Liver (tissue), 3 donors: Measurements from ENCODE around the gene UBE2V1.

Experiments used
- EGR1 ChIP-seq, 2 donors: IDR thresholded peaks; 2 replicates each; pipeline ENCODE4 v1.6.1; 2016 to 2018; ENCODE audit warnings: antibody characterized with exemption in 2 of 2, low read depth in 2 of 2
- GABPA ChIP-seq, 2 donors: IDR thresholded peaks in 1 of 2; conservative IDR thresholded peaks in 1 of 2; 2 replicates each; pipeline ENCODE4 v1.6.1; 2016; ENCODE audit warnings: antibody characterized with exemption in 2 of 2, mild to moderate bottlenecking in 1 of 2, moderate library complexity in 1 of 2
- HNF4G ChIP-seq: IDR thresholded peaks from 2 replicates; pipeline ENCODE4 v1.6.1; 2016; ENCODE audit warnings: antibody characterized with exemption
- TF ChIP-seq, protein P1 (sequence below): fragments of 150-350 bp; IDR thresholded peaks from 2 replicates; pipeline ENCODE4 v1.5.1; 2017; ENCODE audit warnings: improper control_type of control experiment, low read depth, low read length; ENCODE audit not compliant: missing input control
- TF ChIP-seq, protein P2 (sequence below): IDR thresholded peaks from 2 replicates; pipeline ENCODE4 v1.6.1; 2016; ENCODE audit warnings: antibody characterized with exemption
- TF ChIP-seq, protein P3 (sequence below): IDR thresholded peaks from 2 replicates; pipeline ENCODE4 v1.6.1; 2016; ENCODE audit warnings: antibody characterized with exemption
- donor health status: healthy.
- donor health status: healthy.

DNA sequence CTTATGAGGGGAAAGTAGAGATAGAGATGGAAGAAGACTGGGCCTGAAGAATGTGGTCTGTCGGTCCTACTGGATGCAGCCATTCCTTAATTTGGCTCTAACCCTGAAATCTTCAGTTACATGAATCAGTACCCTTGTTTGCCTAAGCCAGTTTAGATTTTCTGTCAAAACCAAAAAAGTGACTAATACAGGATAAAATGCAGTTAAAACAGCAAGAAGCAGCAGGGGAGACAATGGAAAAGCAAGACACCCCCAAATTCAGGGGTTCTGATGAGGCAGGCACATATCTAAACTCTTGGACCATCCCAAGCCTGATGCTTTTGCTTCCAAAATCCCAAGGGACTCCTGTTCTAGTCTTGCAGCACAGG, 17.4 kb upstream of the UBE2V1 start:
- no peak for TF ChIP-seq HNF4G
- TF ChIP-seq, protein P1, sequence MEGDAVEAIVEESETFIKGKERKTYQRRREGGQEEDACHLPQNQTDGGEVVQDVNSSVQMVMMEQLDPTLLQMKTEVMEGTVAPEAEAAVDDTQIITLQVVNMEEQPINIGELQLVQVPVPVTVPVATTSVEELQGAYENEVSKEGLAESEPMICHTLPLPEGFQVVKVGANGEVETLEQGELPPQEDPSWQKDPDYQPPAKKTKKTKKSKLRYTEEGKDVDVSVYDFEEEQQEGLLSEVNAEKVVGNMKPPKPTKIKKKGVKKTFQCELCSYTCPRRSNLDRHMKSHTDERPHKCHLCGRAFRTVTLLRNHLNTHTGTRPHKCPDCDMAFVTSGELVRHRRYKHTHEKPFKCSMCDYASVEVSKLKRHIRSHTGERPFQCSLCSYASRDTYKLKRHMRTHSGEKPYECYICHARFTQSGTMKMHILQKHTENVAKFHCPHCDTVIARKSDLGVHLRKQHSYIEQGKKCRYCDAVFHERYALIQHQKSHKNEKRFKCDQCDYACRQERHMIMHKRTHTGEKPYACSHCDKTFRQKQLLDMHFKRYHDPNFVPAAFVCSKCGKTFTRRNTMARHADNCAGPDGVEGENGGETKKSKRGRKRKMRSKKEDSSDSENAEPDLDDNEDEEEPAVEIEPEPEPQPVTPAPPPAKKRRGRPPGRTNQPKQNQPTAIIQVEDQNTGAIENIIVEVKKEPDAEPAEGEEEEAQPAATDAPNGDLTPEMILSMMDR, result no peak
- no peak for TF ChIP-seq GABPA (IDR thresholded peaks at IDR 0.05 in 1 of 2, conservative IDR thresholded peaks at IDR 0.05 in 1 of 2)
- no peak for TF ChIP-seq EGR1 (IDR thresholded peaks at IDR 0.05; ENCODE audit: low read depth in 2 of 2)
- TF ChIP-seq, protein P2, sequence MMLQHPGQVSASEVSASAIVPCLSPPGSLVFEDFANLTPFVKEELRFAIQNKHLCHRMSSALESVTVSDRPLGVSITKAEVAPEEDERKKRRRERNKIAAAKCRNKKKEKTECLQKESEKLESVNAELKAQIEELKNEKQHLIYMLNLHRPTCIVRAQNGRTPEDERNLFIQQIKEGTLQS, result no peak
- TF ChIP-seq, protein P3, sequence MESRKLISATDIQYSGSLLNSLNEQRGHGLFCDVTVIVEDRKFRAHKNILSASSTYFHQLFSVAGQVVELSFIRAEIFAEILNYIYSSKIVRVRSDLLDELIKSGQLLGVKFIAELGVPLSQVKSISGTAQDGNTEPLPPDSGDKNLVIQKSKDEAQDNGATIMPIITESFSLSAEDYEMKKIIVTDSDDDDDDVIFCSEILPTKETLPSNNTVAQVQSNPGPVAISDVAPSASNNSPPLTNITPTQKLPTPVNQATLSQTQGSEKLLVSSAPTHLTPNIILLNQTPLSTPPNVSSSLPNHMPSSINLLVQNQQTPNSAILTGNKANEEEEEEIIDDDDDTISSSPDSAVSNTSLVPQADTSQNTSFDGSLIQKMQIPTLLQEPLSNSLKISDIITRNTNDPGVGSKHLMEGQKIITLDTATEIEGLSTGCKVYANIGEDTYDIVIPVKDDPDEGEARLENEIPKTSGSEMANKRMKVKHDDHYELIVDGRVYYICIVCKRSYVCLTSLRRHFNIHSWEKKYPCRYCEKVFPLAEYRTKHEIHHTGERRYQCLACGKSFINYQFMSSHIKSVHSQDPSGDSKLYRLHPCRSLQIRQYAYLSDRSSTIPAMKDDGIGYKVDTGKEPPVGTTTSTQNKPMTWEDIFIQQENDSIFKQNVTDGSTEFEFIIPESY, result no peak
